Activated CD4-positive, alpha-beta T cell treated with anti-CD3 and anti-CD28 coated beads, Interleukin-2, amount 50 U/mL, for 1 hour (primary cell): Measurements from ENCODE around the gene PCDHA1.
"Not testable (repeated sequence)": the region's sequence is repeated elsewhere in the genome, so short reads cannot be mapped to it uniquely, and the experiment has no call there.

Experiments used
- DNase-seq: peaks from one replicate; pipeline ENCODE4 v3.0.0-alpha.2; 2020

The PCDHA1 gene

GRCh38 chr5:140785905-140786686, at the start of gene PCDHA1:
Gene PCDHA1 (plus strand): TSS chr5:140786140.
- no peak for DNase-seq

GRCh38 chr5:140737486-140737885, 48.5 kb upstream of the PCDHA1 start:
- no peak for DNase-seq

GRCh38 chr5:140741967-140742366, 44.0 kb upstream of the PCDHA1 start:
- DNase-seq, result no peak

- DNase-seq, result no peak
These were observed 32.4 kb upstream of the PCDHA1 start for GRCh38 chr5:140753561-140753960.

- DNase-seq, result no peak
These were observed 21.6 kb upstream of the PCDHA1 start for GRCh38 chr5:140764177-140764973.

- DNase-seq, result no peak
These were observed 18.5 kb upstream of the PCDHA1 start for GRCh38 chr5:140767444-140767843.

- DNase-seq, result no peak
These were observed 5.4 kb upstream of the PCDHA1 start for GRCh38 chr5:140780512-140780911.

GRCh38 chr5:140787422-140787821, 1.5 kb downstream of the PCDHA1 start:
- not testable (repeated sequence) for DNase-seq

- not testable (repeated sequence) for DNase-seq
These were observed 2.0 kb downstream of the PCDHA1 start for GRCh38 chr5:140787849-140788504.

GRCh38 chr5:140791089-140791488, 5.1 kb downstream of the PCDHA1 start:
- no peak for DNase-seq

- DNase-seq, result no peak
These were observed 8.8 kb downstream of the PCDHA1 start, which contains the start of gene PCDHA2 for GRCh38 chr5:140794595-140795258. Gene PCDHA2 (plus strand): TSS chr5:140794852.

GRCh38 chr5:140795259-140795641, 9.3 kb downstream of the PCDHA1 start:
- DNase-seq, result no peak

GRCh38 chr5:140796072-140796717, 10.3 kb downstream of the PCDHA1 start:
- not testable (repeated sequence) for DNase-seq

- no peak for DNase-seq
These were observed 10.8 kb downstream of the PCDHA1 start for GRCh38 chr5:140796718-140797095.

GRCh38 chr5:140800816-140801493, 15.0 kb downstream of the PCDHA1 start, which contains the start of gene PCDHA3:
Gene PCDHA3 (plus strand): TSS chr5:140801057.
- no peak for DNase-seq

- DNase-seq, result no peak
These were observed 15.5 kb downstream of the PCDHA1 start for GRCh38 chr5:140801494-140801841.

GRCh38 chr5:140802381-140802780, 16.4 kb downstream of the PCDHA1 start:
- DNase-seq, result not testable (repeated sequence)

GRCh38 chr5:140802781-140803271, 16.9 kb downstream of the PCDHA1 start:
- DNase-seq, result no peak

- no peak for DNase-seq
These were observed 21.2 kb downstream of the PCDHA1 start, which contains the start of gene PCDHA4 for GRCh38 chr5:140806834-140807775. Gene PCDHA4 (plus strand): TSS chr5:140807068.

GRCh38 chr5:140808241-140808888, 22.4 kb downstream of the PCDHA1 start:
- DNase-seq, result not testable (repeated sequence)
